ENCODE results near the gene ECHS1.

The ECHS1 gene

DNA sequence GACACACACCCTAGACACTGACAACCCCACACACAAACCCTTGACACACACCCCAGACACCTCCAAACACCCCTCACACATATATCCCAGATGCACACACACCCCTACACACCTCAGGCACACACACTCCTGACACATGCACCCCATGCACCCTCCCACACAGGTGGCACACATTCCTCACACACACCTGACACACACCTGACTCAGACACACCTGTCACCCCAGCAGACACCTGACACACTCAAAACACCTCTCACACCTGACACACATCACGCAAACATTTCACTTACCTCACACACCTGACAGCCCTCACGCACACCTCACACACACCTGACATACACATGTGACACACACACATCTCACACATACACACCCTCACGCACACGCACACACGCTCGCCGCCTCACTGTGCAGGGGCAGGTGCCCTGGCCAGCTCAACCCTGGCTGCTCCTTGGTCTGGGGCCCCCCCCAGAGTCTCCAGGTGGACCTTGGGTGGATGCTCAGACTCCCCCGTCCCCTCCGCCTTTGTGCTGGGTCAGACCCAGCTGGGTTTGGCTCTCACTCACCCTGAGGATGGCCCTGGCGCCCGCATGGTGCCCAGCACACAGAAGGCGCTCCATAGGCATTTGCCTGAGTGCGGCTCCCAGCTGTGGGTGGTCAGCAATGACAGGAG lies 33.3 kb downstream of the ECHS1 start:
- no peak for DNase-seq (ENCODE audit: low read depth in 2 of 2)
- no peak overlapping the region for H3K4me3 ChIP-seq (replicated peaks in 1 of 2; ENCODE audit: low read depth in 2 of 2, low read length in 2 of 2)

DNA sequence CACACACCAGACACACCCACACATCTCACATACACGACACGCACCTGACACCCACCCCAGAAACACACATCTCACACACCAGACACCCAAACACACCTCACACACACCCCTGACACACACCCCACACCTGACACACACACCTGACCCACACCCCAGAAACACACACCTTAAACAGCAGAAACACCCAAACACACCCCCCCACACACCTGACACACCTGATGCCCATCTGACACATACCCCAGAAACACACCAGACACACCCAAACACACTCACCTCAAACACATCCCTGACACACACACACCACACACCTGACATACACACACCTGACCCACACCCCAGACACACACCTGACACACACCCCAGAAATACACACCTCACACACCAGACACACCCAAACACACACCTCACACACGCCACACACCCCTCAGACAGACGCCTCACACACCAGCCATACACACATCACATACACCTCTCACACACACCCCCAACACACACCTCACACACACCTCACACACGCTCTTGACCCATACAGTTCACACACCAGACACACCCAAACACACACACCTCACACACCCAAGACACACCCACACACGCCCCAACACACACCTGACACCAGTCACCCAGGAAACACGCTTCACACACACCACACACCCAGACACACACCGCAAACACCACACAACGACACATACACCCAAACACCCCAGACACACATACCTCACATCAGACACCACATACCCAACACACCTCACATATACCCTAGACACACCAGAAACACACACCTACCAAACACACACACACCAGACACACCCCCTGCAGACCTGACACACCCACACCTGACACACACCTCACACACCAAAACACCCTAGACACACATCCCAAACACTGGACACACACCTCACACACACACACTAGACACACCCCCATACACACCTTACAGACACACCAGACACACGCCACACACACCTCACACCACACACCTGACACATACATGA lies 34.8 kb downstream of the ECHS1 start:
- TF ChIP-seq, protein P1, sequence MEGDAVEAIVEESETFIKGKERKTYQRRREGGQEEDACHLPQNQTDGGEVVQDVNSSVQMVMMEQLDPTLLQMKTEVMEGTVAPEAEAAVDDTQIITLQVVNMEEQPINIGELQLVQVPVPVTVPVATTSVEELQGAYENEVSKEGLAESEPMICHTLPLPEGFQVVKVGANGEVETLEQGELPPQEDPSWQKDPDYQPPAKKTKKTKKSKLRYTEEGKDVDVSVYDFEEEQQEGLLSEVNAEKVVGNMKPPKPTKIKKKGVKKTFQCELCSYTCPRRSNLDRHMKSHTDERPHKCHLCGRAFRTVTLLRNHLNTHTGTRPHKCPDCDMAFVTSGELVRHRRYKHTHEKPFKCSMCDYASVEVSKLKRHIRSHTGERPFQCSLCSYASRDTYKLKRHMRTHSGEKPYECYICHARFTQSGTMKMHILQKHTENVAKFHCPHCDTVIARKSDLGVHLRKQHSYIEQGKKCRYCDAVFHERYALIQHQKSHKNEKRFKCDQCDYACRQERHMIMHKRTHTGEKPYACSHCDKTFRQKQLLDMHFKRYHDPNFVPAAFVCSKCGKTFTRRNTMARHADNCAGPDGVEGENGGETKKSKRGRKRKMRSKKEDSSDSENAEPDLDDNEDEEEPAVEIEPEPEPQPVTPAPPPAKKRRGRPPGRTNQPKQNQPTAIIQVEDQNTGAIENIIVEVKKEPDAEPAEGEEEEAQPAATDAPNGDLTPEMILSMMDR (IDR thresholded peaks at IDR 0.05; ENCODE audit: low read depth, low read length) = no peak
- DNase-seq (ENCODE audit: low read depth in 2 of 2) = no peak
- no peak overlapping the region for H3K4me3 ChIP-seq (replicated peaks in 1 of 2; ENCODE audit: low read depth in 2 of 2, low read length in 2 of 2)

More for the DNA sequence above, 33.3 kb downstream of the ECHS1 start:
- TF ChIP-seq, protein P1 (IDR thresholded peaks at IDR 0.05; ENCODE audit: low read depth, low read length) = no peak

DNA sequence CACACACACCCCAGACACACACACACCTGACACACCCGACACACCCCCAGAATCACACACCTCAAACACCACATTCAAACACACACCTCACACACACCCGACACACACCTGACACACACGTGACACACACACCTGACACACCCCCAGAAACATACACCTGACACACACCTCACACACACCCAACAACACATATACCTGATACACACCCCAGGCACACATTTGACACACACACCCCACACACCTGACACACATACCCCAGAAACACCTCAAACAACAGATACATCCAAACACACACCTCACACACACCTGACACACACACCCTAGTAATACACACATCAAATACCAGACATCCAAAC lies 35.8 kb downstream of the ECHS1 start:
- DNase-seq (ENCODE audit: low read depth in 2 of 2) = no peak
- TF ChIP-seq, protein P1 (IDR thresholded peaks at IDR 0.05; ENCODE audit: low read depth, low read length) = no peak
- no peak overlapping the region for H3K4me3 ChIP-seq (replicated peaks in 1 of 2; ENCODE audit: low read depth in 2 of 2, low read length in 2 of 2)

DNA sequence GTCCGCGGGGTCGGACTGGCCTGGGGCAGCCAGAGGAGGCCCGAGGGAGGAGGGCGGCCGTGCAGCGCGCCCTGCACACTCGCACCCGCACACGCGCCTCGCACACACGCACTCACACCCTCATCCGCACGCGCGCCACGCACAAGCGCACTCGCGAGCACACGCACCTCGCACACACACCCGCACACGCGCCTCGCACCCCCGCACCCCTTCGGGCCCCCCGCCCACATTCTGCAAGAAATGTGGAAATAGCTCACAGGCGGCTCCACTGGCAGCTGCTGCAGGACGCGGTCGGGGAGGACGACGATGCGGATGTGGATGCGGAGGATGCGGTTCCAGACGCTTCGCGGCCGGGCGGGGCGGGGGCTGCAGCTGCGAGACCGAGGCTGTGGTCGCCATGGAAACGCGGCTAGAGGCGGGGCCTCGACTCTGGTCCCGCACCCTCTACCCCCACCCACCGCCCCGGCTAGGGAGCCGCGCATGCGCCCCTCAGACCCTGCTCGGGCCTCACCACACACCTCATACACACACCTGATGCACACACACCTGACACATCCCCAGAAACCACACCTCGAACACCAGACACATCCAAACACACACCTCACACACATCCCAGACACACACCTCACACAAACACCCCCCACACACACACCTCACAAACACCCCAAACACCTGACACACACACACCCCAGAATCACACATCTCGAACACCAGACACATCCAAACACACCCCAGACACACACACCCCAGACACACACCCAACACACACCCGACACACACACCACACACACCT lies 36.4 kb downstream of the ECHS1 start, which contains the start of gene CALY:
TSS of gene CALY (minus strand) at position 320 of the 793 bp plus-strand sequence. CDS start 7,907 bp downstream, outside the sequence.
- no peak for DNase-seq (ENCODE audit: low read depth in 2 of 2)
- TF ChIP-seq, protein P1 (IDR thresholded peaks at IDR 0.05; ENCODE audit: low read depth, low read length) = no peak
- H3K4me3 ChIP-seq (replicated peaks in 1 of 2; ENCODE audit: low read depth in 2 of 2, low read length in 2 of 2) = peak within 1 kb of the TSS; percentile 32 to 40

DNA sequence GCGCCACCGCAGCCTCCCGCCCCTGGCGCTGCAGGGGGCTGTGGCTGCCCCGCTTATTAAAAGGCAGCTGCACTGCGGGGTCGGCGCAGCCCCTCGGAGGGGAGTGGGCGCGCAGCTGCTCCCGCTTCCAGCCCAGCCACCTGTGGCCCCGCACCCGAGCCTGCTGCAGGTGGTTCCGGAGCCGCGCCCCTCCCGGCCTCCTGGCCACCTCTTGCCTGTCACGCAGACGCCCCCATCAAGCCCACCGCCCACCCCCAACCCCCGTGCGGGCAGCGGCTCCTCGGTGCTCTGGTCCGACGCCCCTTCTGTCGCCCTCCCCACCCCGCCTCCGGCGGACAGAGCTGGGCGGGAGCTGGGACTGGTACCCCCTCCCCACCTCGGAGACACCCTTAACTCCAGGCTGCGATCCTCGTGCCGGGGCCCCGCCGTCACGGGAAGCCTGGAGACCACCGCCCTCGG lies 37.0 kb downstream of the ECHS1 start:
- TF ChIP-seq, protein P1 (IDR thresholded peaks at IDR 0.05; ENCODE audit: low read depth, low read length) = no peak
- no peak for DNase-seq (ENCODE audit: low read depth in 2 of 2)
- no peak overlapping the region for H3K4me3 ChIP-seq (replicated peaks in 1 of 2; ENCODE audit: low read depth in 2 of 2, low read length in 2 of 2)
